ENCODE results near the gene BANF1.

Gene BANF1

DNA sequence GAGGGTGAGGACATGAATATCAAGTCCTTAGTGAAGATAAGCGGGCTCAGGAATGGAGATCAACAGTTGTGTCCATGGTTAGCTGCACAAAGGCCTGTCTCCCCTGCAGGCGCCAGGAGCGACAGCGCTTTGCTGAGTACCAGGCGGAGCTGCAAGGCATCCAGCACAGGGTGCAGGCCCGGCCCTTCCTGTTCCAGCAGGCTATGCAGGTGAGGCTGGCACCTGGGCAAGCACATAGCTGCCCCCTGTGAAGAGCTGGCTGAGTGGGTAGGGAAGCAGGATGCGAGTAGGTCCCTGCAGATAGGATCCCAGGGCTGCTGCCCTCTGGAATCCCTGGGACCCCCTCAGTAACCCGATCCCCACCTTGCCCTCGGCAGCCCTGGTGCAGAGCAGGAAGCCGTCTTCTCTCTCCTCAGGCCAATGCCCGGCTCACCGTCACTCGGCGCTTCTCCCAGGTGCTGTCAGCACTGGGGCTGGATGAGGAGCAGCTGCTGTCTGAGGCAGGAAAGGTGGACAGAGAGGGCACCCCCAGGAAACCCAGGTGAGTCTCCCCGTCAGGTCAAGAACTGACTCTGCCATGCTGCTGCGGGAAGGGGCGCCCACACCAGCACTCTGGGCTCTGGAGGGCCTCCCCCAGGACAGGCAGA, 43.4 kb upstream of the BANF1 start:
- Histone ChIP-seq H3K4me1 (ENCODE audit: control insufficient read depth, insufficient read depth, low read length) (no peaks in the 10 kb centered on the region), H3K36me3 (ENCODE audit: control insufficient read depth in 2 of 2, insufficient read depth in 1 of 2, low read length in 2 of 2) (peaks cover 0 to 3% of the 10 kb centered on the region in 2 experiments; a peak in 1 of 3 replicates), H3K27ac (ENCODE audit: extremely low read depth, low read depth, low read length) (no peak overlapping the region), H3K9me3 (ENCODE audit: control insufficient read depth, insufficient read depth, low read depth, low read length) (no peaks in the 10 kb centered on the region), H3K4me3 (ENCODE audit: low read depth, low read length) (no peak overlapping the region)
- TF ChIP-seq ZNF664 (tag by site-specific recombination; IDR thresholded peaks at IDR 0.05) (no peak), SCRT2 (tag by site-specific recombination; IDR thresholded peaks at IDR 0.05) (0 out of 2 replicates have a peak, but pooled peaks have one; percentile 35)
- ChIA-PET POLR2A (interaction anchor here (0.6 kb wide), 2 partner anchors 35 to 38 kb away, joined by 3 read pairs; no protein-coding TSS in a partner anchor), CTCF (interaction anchor here (0.8 to 1.1 kb wide), 3 partner anchors 13 to 99 kb away, joined by 4 to 5 read pairs (median 4); no protein-coding TSS in a partner anchor)

DNA sequence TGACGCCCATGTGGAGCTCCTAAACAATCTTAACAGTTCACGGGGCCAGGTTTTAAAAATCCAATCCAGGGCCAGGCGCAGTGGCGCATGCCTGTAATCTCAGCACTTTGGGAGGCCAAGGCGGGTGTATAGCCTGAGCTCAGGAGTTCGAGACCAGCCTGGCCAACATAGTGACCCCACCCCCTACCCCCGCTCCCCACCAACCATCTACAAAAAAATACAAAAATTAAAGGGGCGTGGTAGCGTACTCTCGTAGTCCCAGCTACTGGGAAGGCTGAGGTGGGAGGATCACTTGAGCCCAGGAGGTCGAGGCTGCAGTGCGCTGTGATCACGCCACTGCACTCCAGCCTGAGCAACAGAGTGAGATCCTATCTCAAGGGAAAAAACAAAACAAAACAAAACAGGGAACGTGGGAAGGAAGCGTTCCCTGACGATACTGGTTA, 41.5 kb upstream of the BANF1 start:
- Histone ChIP-seq H3K4me1 (ENCODE audit: control insufficient read depth, insufficient read depth, low read length) (no peaks in the 10 kb centered on the region), H3K9me3 (ENCODE audit: control insufficient read depth, insufficient read depth, low read depth, low read length) (no peaks in the 10 kb centered on the region), H3K36me3 (ENCODE audit: control insufficient read depth in 2 of 2, insufficient read depth in 1 of 2, low read length in 2 of 2) (peaks cover 0 to 23% of the 10 kb centered on the region in 2 experiments; a peak in 1 of 3 replicates), H3K27ac (ENCODE audit: extremely low read depth, low read depth, low read length) (peak overlapping the region; percentile 77), H3K4me3 (ENCODE audit: low read depth, low read length) (peak overlapping the region; percentile 89)
- CTCF ChIA-PET = interaction anchor here (0.6 to 3.2 kb wide), 4 partner anchors 25 to 181 kb away, joined by 3 to 16 read pairs (median 4); partner anchors contain the start of genes CCDC85B and FIBP
- 0 out of 2 replicates have a peak, but pooled peaks have one; percentile 20 for TF ChIP-seq KLF9 (tag by site-specific recombination; IDR thresholded peaks at IDR 0.05; ENCODE audit: low read depth)
- 0 out of 2 replicates have a peak, but pooled peaks have one; percentile 13 for TF ChIP-seq WT1 (tag by site-specific recombination; IDR thresholded peaks at IDR 0.05)
- TF ChIP-seq ZNF501 (tag by site-specific recombination; IDR thresholded peaks at IDR 0.05) = no peak
- TF ChIP-seq ZNF121 (tag by site-specific recombination; IDR thresholded peaks at IDR 0.05) = 0 out of 2 replicates have a peak, but pooled peaks have one; percentile 24
- no peak for TF ChIP-seq ZNF274 (IDR thresholded peaks at IDR 0.05; ENCODE audit: low read length)
- TF ChIP-seq ZNF274 (tag by site-specific recombination; IDR thresholded peaks at IDR 0.05; ENCODE audit: borderline replicate concordance) = no peak
- POLR2A ChIA-PET = interaction anchor here (0.9 to 1.8 kb wide), 3 partner anchors 9 to 101 kb away, joined by 3 to 8 read pairs (median 5); partner anchors contain the start of gene CCDC85B

DNA sequence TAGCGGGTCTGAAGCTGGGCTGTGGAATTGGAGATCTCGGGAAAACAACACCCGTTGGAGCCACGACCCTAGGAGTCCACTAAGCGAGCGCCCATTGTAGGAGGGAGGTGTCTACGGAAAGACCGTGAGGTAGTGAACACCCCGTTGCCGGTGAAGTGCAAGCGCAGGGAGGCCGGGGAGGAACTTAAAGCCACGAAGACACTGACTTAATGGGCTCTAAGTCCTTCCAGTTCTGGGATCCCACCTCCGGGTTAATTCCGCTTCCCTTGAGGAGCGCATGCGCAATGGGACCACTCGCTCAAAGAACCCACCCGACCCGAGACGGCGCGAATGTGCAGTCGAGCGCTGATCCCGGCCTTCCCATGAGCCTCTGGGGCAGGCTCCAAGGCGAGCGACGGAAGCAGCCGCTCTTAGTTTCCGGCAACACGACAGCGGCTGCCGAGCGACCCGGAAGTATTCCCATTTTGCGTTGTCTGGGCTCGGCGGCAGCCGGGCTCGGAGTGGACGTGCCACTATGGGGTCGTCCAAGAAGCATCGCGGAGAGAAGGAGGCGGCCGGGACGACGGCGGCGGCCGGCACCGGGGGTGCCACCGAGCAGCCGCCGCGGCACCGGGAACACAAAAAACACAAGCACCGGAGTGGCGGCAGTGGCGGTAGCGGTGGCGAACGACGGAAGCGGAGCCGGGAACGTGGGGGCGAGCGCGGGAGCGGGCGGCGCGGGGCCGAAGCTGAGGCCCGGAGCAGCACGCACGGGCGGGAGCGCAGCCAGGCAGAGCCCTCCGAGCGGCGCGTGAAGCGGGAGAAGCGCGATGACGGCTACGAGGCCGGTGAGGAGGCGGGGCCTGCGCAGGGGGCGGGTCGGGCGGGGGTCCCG, 40.8 kb upstream of the BANF1 start, which contains the start of gene SART1:
Gene SART1, plus strand, starts transcription at position 468 of the 874 bp plus-strand sequence. Its CDS starts 47 bp downstream, at position 515.
- Histone ChIP-seq H3K4me3 (ENCODE audit: low read depth, low read length) (peak within 1 kb of the TSS; percentile 89), H3K36me3 (ENCODE audit: control insufficient read depth in 2 of 2, insufficient read depth in 1 of 2, low read length in 2 of 2) (peaks cover 0 to 29% of the 10 kb centered on the region in 2 experiments; a peak in 1 of 3 replicates), H3K27ac (ENCODE audit: extremely low read depth, low read depth, low read length) (peak within 1 kb of the TSS; percentile 77), H3K9me3 (ENCODE audit: control insufficient read depth, insufficient read depth, low read depth, low read length) (no peaks in the 10 kb centered on the region), H3K4me1 (ENCODE audit: control insufficient read depth, insufficient read depth, low read length) (no peaks in the 10 kb centered on the region)
- CTCF ChIA-PET = interaction anchor here (0.7 to 3.2 kb wide), 4 partner anchors 72 to 421 kb away, joined by 4 to 16 read pairs (median 4); partner anchors contain the start of genes CCDC85B and FIBP
- POLR2A ChIA-PET = interaction anchor here (0.9 to 1.8 kb wide), 5 partner anchors 10 to 102 kb away, joined by 3 to 8 read pairs (median 4); partner anchors contain the start of genes BANF1, CCDC85B and EIF1AD
- TF ChIP-seq ZNF184 (tag by site-specific recombination; IDR thresholded peaks at IDR 0.05) (no peak), ZNF341 (tag by site-specific recombination; IDR thresholded peaks at IDR 0.05; ENCODE audit: low read depth) (no peak), ZNF76 (tag by site-specific recombination; IDR thresholded peaks at IDR 0.05; ENCODE audit: borderline replicate concordance, low read depth) (peak; percentile 94), ZSCAN16 (tag by site-specific recombination; IDR thresholded peaks at IDR 0.05) (no peak), ZNF155 (tag by site-specific recombination; IDR thresholded peaks at IDR 0.05) (no peak), ZNF560 (tag by site-specific recombination; IDR thresholded peaks at IDR 0.05; ENCODE audit: borderline replicate concordance) (no peak), ZNF571 (tag by site-specific recombination; IDR thresholded peaks at IDR 0.05) (no peak)
- TF ChIP-seq, protein P1, sequence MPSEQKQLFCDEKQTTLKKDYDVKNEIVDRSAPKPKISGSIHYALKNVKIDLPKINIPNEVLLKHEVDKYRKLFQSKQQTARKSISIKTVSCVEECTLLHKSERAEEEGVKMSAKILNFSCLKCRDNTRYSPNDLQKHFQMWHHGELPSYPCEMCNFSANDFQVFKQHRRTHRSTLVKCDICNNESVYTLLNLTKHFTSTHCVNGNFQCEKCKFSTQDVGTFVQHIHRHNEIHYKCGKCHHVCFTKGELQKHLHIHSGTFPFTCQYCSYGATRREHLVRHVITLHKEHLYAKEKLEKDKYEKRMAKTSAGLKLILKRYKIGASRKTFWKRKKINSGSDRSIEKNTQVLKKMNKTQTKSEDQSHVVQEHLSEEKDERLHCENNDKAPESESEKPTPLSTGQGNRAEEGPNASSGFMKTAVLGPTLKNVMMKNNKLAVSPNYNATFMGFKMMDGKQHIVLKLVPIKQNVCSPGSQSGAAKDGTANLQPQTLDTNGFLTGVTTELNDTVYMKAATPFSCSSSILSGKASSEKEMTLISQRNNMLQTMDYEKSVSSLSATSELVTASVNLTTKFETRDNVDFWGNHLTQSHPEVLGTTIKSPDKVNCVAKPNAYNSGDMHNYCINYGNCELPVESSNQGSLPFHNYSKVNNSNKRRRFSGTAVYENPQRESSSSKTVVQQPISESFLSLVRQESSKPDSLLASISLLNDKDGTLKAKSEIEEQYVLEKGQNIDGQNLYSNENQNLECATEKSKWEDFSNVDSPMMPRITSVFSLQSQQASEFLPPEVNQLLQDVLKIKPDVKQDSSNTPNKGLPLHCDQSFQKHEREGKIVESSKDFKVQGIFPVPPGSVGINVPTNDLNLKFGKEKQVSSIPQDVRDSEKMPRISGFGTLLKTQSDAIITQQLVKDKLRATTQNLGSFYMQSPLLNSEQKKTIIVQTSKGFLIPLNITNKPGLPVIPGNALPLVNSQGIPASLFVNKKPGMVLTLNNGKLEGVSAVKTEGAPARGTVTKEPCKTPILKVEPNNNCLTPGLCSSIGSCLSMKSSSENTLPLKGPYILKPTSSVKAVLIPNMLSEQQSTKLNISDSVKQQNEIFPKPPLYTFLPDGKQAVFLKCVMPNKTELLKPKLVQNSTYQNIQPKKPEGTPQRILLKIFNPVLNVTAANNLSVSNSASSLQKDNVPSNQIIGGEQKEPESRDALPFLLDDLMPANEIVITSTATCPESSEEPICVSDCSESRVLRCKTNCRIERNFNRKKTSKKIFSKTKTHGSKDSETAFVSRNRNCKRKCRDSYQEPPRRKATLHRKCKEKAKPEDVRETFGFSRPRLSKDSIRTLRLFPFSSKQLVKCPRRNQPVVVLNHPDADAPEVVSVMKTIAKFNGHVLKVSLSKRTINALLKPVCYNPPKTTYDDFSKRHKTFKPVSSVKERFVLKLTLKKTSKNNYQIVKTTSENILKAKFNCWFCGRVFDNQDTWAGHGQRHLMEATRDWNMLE (tag by site-specific recombination; conservative IDR thresholded peaks at IDR 0.05; ENCODE audit: low read depth) = peak; percentile 99
- TF ChIP-seq, protein P2, sequence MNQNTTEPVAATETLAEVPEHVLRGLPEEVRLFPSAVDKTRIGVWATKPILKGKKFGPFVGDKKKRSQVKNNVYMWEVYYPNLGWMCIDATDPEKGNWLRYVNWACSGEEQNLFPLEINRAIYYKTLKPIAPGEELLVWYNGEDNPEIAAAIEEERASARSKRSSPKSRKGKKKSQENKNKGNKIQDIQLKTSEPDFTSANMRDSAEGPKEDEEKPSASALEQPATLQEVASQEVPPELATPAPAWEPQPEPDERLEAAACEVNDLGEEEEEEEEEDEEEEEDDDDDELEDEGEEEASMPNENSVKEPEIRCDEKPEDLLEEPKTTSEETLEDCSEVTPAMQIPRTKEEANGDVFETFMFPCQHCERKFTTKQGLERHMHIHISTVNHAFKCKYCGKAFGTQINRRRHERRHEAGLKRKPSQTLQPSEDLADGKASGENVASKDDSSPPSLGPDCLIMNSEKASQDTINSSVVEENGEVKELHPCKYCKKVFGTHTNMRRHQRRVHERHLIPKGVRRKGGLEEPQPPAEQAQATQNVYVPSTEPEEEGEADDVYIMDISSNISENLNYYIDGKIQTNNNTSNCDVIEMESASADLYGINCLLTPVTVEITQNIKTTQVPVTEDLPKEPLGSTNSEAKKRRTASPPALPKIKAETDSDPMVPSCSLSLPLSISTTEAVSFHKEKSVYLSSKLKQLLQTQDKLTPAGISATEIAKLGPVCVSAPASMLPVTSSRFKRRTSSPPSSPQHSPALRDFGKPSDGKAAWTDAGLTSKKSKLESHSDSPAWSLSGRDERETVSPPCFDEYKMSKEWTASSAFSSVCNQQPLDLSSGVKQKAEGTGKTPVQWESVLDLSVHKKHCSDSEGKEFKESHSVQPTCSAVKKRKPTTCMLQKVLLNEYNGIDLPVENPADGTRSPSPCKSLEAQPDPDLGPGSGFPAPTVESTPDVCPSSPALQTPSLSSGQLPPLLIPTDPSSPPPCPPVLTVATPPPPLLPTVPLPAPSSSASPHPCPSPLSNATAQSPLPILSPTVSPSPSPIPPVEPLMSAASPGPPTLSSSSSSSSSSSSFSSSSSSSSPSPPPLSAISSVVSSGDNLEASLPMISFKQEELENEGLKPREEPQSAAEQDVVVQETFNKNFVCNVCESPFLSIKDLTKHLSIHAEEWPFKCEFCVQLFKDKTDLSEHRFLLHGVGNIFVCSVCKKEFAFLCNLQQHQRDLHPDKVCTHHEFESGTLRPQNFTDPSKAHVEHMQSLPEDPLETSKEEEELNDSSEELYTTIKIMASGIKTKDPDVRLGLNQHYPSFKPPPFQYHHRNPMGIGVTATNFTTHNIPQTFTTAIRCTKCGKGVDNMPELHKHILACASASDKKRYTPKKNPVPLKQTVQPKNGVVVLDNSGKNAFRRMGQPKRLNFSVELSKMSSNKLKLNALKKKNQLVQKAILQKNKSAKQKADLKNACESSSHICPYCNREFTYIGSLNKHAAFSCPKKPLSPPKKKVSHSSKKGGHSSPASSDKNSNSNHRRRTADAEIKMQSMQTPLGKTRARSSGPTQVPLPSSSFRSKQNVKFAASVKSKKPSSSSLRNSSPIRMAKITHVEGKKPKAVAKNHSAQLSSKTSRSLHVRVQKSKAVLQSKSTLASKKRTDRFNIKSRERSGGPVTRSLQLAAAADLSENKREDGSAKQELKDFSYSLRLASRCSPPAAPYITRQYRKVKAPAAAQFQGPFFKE (tag by site-specific recombination; IDR thresholded peaks at IDR 0.05; ENCODE audit: borderline replicate concordance) = no peak

All from HEK293 (cell line).